OCI-LY1 (cell line): ENCODE results near the gene ACAP2.

Source experiments
- CTCF ChIP-seq: fragments of 200-600 bp; sonication (generic), shearing (Covaris generic); IDR thresholded peaks from 2 replicates; pipeline ENCODE4 v1.5.1; 2017; ENCODE audit warnings: mild to moderate bottlenecking, antibody characterized with exemption, low read length, moderate library complexity, mixed read lengths
- EZH2 ChIP-seq: fragments of 200-600 bp; sonication (generic), shearing (Covaris generic); IDR thresholded peaks from 2 replicates; pipeline ENCODE4 v1.8.0; 2017; ENCODE audit warnings: borderline replicate concordance, mixed run types, mild to moderate bottlenecking, antibody characterized with exemption, low read length, moderate library complexity, mixed read lengths

- TF ChIP-seq CTCF (no peak), EZH2 (no peak)
Observed at GRCh38 chr3:195238081-195238571, 204.7 kb downstream of the ACAP2 start.
